ENCODE data around the gene TBX10.

TBX10 gene

DNA sequence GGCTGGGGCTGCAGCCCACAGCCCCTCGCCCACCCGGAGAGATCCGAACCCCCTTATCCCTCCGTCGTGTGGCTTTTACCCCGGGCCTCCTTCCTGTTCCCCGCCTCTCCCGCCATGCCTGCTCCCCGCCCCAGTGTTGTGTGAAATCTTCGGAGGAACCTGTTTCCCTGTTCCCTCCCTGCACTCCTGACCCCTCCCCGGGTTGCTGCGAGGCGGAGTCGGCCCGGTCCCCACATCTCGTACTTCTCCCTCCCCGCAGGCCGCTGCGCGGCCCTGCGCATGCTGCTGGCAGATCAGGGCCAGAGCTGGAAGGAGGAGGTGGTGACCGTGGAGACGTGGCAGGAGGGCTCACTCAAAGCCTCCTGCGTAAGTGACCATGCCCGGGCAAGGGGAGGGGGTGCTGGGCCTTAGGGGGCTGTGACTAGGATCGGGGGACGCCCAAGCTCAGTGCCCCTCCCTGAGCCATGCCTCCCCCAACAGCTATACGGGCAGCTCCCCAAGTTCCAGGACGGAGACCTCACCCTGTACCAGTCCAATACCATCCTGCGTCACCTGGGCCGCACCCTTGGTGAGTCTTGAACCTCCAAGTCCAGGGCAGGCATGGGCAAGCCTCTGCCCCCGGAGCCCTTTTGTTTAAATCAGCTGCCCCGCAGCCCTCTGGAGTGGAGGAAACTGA is 55.2 kb downstream of the TBX10 start:
- peak overlapping the region; percentile 83 for H3K4me3 ChIP-seq (ENCODE audit: low read length)
- DNase-seq (ENCODE audit: low read depth) = peak; percentile 29
- TF ChIP-seq, protein P1, sequence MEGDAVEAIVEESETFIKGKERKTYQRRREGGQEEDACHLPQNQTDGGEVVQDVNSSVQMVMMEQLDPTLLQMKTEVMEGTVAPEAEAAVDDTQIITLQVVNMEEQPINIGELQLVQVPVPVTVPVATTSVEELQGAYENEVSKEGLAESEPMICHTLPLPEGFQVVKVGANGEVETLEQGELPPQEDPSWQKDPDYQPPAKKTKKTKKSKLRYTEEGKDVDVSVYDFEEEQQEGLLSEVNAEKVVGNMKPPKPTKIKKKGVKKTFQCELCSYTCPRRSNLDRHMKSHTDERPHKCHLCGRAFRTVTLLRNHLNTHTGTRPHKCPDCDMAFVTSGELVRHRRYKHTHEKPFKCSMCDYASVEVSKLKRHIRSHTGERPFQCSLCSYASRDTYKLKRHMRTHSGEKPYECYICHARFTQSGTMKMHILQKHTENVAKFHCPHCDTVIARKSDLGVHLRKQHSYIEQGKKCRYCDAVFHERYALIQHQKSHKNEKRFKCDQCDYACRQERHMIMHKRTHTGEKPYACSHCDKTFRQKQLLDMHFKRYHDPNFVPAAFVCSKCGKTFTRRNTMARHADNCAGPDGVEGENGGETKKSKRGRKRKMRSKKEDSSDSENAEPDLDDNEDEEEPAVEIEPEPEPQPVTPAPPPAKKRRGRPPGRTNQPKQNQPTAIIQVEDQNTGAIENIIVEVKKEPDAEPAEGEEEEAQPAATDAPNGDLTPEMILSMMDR (conservative IDR thresholded peaks at IDR 0.05; ENCODE audit: low read depth, low read length) = peak; percentile 0

DNA sequence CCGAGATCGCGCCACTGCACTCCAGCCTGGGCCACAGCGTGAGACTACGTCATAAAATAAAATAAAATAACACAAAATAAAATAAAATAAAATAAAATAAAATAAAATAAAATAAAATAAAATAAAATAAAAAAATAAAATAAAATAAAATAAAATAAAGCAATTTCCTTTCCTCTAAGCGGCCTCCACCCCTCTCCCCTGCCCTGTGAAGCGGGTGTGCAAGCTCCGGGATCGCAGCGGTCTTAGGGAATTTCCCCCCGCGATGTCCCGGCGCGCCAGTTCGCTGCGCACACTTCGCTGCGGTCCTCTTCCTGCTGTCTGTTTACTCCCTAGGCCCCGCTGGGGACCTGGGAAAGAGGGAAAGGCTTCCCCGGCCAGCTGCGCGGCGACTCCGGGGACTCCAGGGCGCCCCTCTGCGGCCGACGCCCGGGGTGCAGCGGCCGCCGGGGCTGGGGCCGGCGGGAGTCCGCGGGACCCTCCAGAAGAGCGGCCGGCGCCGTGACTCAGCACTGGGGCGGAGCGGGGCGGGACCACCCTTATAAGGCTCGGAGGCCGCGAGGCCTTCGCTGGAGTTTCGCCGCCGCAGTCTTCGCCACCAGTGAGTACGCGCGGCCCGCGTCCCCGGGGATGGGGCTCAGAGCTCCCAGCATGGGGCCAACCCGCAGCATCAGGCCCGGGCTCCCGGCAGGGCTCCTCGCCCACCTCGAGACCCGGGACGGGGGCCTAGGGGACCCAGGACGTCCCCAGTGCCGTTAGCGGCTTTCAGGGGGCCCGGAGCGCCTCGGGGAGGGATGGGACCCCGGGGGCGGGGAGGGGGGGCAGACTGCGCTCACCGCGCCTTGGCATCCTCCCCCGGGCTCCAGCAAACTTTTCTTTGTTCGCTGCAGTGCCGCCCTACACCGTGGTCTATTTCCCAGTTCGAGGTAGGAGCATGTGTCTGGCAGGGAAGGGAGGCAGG is 56.0 kb downstream of the TBX10 start, which contains the start of gene GSTP1:
Gene GSTP1, plus strand, starts transcription at position 566 of the 958 bp plus-strand sequence. Its CDS starts 32 bp downstream, at position 598.
- peak; percentile 59 for DNase-seq (ENCODE audit: low read depth)
- TF ChIP-seq, protein P1 (conservative IDR thresholded peaks at IDR 0.05; ENCODE audit: low read depth, low read length) = peak; percentile 60
- peak within 1 kb of the TSS; percentile 83 for H3K4me3 ChIP-seq (ENCODE audit: low read length)

DNA sequence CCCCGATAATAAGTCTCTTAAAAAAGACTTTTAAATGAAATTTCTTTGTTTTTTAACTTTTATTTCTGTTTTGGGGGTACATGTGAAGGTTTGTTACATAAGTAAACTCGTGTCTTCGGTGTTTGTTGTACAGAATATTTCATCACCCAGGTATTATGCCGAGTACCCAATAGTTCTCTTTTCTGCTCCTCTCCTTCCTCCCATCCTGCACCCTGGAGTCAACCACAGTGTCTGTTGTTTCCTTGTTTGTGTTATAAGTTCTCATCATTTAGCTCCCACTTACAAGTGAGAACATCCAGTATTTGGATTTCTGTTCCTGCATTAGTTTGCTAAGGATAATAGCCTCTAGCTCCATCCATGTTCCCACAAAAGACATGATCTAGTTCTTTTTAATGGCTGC is 57.6 kb downstream of the TBX10 start:
- DNase-seq (ENCODE audit: low read depth) = no peak
- TF ChIP-seq, protein P1 (conservative IDR thresholded peaks at IDR 0.05; ENCODE audit: low read depth, low read length) = no peak
- H3K4me3 ChIP-seq (ENCODE audit: low read length) = no peak overlapping the region

DNA sequence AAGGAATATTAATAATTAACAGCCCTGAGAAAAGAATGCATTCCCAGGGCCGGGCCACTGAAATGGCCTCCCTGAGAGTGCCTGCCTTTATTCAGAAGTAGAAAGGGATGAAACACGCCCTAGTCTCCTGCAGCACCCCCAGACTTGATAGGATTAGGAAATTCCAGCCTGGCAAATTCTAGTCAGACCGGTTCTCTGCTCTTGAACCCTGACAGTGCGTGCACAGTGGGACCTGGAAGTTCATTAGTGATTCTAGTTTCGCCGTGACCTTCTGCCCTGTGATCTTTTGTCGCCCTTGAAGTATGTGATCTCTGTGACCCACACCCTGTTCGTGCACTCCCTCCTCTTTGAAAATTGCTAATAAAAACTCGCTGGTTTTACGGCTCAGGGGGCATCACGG is 58.1 kb downstream of the TBX10 start:
- TF ChIP-seq, protein P1 (conservative IDR thresholded peaks at IDR 0.05; ENCODE audit: low read depth, low read length) = no peak
- no peak for DNase-seq (ENCODE audit: low read depth)
- no peak overlapping the region for H3K4me3 ChIP-seq (ENCODE audit: low read length)
